Panc1 (cell line): Measurements from ENCODE around the gene UPF3A.

Experiments
- CTCF ChIP-seq: fragments of 450-650 bp; IDR thresholded peaks from 2 replicates; pipeline ENCODE4 v1.5.1; 2017; ENCODE audit warnings: mild to moderate bottlenecking
- POLR2AphosphoS5 ChIP-seq: IDR thresholded peaks from 2 replicates; pipeline ENCODE4 v1.6.1; 2012; ENCODE audit warnings: mild to moderate bottlenecking, low read depth, low read length, moderate library complexity
- REST ChIP-seq, 2 experiments: IDR thresholded peaks; 2 replicates each; pipeline ENCODE4 v1.6.1; 2011 to 2012; ENCODE audit warnings: low read depth in 2 of 2, control low read depth in 1 of 2, low read length in 1 of 2, mild to moderate bottlenecking in 1 of 2, moderate library complexity in 1 of 2; ENCODE audit not compliant: insufficient read depth in 1 of 2
- SIN3A ChIP-seq: IDR thresholded peaks from 2 replicates; pipeline ENCODE4 v1.6.1; 2012; ENCODE audit warnings: low read depth, mild to moderate bottlenecking, low read length, moderate library complexity, borderline replicate concordance; ENCODE audit not compliant: insufficient read depth
- TCF7L2 ChIP-seq: IDR thresholded peaks from 2 replicates; pipeline ENCODE4 v1.6.1; 2011; ENCODE audit warnings: mild to moderate bottlenecking, low read depth, low read length, inconsistent platforms

- TF ChIP-seq CTCF (no peak), POLR2AphosphoS5 (no peak), TCF7L2 (no peak), REST (IDR thresholded peaks at IDR 0.05; ENCODE audit: insufficient read depth in 1 of 2, low read depth in 2 of 2, low read length in 1 of 2) (no peak), SIN3A (no peak)
These were observed 2.3 kb upstream of the UPF3A start for GRCh38 chr13:114279146-114279545.
